Stimulated activated naive CD4-positive, alpha-beta T cell treated with Interleukin-2 at 50 U/mL for 16 hours (primary cell): Measurements from ENCODE around the gene SH3GL1.

Experiments used
- DNase-seq: peaks from one replicate; lab custom pipeline; 2025; lab: John Stamatoyannopoulos, UW

The SH3GL1 gene

GRCh38 chr19:4313847-4314490 lies 86.4 kb downstream of the SH3GL1 start:
- no peak for DNase-seq
